ENCODE data around the gene CCND3.

- no peak for TF ChIP-seq CTCF (conservative IDR thresholded peaks at IDR 0.05)
- TF ChIP-seq EZH2 (IDR thresholded peaks at IDR 0.05; ENCODE audit: low read depth): no peak
Measured at GRCh38 chr6:41887331-41887751, 54.3 kb downstream of the CCND3 start.
